ENCODE data around the gene HDAC4.

GRCh38 chr2:239360421-239361310, 40.2 kb downstream of the HDAC4 start:
- TF ChIP-seq, protein P1, sequence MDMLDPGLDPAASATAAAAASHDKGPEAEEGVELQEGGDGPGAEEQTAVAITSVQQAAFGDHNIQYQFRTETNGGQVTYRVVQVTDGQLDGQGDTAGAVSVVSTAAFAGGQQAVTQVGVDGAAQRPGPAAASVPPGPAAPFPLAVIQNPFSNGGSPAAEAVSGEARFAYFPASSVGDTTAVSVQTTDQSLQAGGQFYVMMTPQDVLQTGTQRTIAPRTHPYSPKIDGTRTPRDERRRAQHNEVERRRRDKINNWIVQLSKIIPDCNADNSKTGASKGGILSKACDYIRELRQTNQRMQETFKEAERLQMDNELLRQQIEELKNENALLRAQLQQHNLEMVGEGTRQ (IDR thresholded peaks at IDR 0.05; ENCODE audit: low read length): no peak
- TF ChIP-seq, protein P2, sequence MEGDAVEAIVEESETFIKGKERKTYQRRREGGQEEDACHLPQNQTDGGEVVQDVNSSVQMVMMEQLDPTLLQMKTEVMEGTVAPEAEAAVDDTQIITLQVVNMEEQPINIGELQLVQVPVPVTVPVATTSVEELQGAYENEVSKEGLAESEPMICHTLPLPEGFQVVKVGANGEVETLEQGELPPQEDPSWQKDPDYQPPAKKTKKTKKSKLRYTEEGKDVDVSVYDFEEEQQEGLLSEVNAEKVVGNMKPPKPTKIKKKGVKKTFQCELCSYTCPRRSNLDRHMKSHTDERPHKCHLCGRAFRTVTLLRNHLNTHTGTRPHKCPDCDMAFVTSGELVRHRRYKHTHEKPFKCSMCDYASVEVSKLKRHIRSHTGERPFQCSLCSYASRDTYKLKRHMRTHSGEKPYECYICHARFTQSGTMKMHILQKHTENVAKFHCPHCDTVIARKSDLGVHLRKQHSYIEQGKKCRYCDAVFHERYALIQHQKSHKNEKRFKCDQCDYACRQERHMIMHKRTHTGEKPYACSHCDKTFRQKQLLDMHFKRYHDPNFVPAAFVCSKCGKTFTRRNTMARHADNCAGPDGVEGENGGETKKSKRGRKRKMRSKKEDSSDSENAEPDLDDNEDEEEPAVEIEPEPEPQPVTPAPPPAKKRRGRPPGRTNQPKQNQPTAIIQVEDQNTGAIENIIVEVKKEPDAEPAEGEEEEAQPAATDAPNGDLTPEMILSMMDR (IDR thresholded peaks at IDR 0.05; ENCODE audit: control extremely low read depth in 1 of 3, insufficient read depth in 1 of 3, low read depth in 1 of 3, low read length in 3 of 3): no peak
- TF ChIP-seq RXRA (IDR thresholded peaks at IDR 0.05; ENCODE audit: insufficient read depth, low read depth, low read length) (no peak), ASH2L (IDR thresholded peaks at IDR 0.05; ENCODE audit: low read length) (no peak), JUN (IDR thresholded peaks at IDR 0.05; ENCODE audit: low read depth, low read length) (no peak), CHD2 (IDR thresholded peaks at IDR 0.05; ENCODE audit: low read length) (no peak)
- TF ChIP-seq, protein P3, sequence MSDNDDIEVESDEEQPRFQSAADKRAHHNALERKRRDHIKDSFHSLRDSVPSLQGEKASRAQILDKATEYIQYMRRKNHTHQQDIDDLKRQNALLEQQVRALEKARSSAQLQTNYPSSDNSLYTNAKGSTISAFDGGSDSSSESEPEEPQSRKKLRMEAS (IDR thresholded peaks at IDR 0.05): no peak

All from H1 (cell line).